ENCODE measurements around the gene ACAP3. TPM values are rescaled to one million over a fixed set of nuclear protein-coding genes. Genes with fewer than 3 reads are reported as not detected.

ACAP3 gene
- polyA plus RNA-seq, 1 donor, result 67.7 TPM

DNA sequence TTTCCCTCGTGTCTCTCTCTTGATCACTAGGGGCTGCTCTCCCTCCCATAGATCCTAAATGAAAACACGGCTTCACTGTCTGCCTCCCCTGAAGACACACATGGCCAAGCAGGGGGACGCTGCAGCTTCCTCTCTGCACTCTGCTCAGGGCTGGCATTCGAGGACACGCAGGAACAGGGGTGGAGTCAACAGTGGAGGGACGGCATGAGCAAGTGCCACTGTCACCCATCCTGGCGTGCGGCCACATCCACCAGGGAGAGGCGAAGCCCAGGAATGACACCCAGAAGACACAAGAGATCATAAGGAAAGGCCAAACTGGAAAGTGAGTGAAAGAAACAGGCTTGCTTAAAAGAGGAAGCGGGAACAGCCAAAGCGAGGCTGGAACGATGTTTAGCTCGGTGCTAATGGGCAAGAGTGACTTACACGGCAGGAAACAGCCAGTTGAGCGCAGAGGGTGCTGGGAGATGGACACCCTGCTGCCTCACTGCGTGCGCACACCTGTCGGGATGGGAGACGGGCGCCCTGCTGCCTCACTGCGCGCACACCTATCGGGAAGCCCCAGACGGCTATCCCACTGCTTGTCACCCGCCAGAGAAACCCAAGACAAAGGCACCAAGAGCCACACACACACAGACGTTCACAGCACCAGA, 47.7 kb downstream of the ACAP3 start:
- Histone ChIP-seq H3K27ac (ENCODE audit: low read length) (no peak overlapping the region), H3K4me3 (ENCODE audit: low read length) (no peak overlapping the region), H3K9me3 (ENCODE audit: control insufficient read depth, low read depth, low read length) (peaks cover 1% of the 10 kb centered on the region), H3K4me1 (ENCODE audit: control insufficient read depth, insufficient read depth, low read length) (no peaks in the 10 kb centered on the region), H3K27me3 (ENCODE audit: control insufficient read depth, insufficient read depth, low read length) (no peaks in the 10 kb centered on the region), H3K36me3 (ENCODE audit: control insufficient read depth, insufficient read depth, low read length) (peaks cover 67% of the 10 kb centered on the region)
- WGBS (ENCODE audit: insufficient coverage, low lambda C conversion rate), result 90% methylated on average over 2 of the region's 26 CpGs
- no peak for DNase-seq

DNA sequence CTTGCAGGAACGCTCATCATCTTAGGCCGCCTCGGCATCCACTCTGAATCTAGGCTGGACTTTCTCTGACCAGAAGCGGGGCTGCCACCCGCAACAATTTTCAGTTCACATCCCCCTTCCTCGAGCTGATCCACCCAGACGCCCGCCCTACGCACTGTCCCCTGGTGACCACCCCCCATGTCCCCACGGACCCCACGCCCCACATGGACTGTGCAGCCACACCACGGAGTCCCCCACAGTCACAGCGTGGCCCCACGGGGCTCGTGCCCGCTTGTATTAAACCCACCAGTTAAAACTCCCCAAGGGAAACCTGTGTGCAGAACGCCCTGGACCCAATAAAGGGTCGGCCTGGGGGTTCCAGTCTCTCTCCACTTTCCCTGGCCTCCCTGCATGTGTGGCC, 48.2 kb downstream of the ACAP3 start:
- no peak overlapping the region for H3K27ac ChIP-seq (ENCODE audit: low read length)
- DNase-seq, result no peak
- H3K36me3 ChIP-seq (ENCODE audit: control insufficient read depth, insufficient read depth, low read length), result peaks cover 67% of the 10 kb centered on the region
- no CpG with 5 or more reads among the region's 18 CpGs for WGBS (ENCODE audit: insufficient coverage, low lambda C conversion rate)
- no peaks in the 10 kb centered on the region for H3K4me1 ChIP-seq (ENCODE audit: control insufficient read depth, insufficient read depth, low read length)
- no peaks in the 10 kb centered on the region for H3K27me3 ChIP-seq (ENCODE audit: control insufficient read depth, insufficient read depth, low read length)
- H3K9me3 ChIP-seq (ENCODE audit: control insufficient read depth, low read depth, low read length), result peaks cover 6% of the 10 kb centered on the region
- no peak overlapping the region for H3K4me3 ChIP-seq (ENCODE audit: low read length)

DNA sequence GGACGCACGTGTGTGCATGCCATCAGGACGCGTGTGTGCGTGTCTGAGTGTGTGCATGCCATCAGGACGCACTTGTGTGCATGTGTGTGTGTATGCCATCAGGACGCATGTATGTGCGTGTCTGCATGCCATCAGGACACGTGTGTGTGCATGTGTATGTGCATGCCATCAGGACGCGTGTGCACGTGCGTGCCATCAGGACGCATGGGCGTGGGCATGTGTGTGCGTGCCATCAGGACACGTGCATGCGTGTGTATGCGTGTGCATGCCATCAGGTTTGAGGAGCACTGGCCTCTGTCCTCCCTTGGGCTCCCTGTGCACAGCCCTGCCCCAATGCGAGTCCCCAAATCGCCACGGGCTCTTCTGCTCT, 48.6 kb downstream of the ACAP3 start:
- no peak overlapping the region for H3K27ac ChIP-seq (ENCODE audit: low read length)
- no CpG with 5 or more reads among the region's 22 CpGs for WGBS (ENCODE audit: insufficient coverage, low lambda C conversion rate)
- H3K9me3 ChIP-seq (ENCODE audit: control insufficient read depth, low read depth, low read length), result peaks cover 7% of the 10 kb centered on the region
- no peaks in the 10 kb centered on the region for H3K4me1 ChIP-seq (ENCODE audit: control insufficient read depth, insufficient read depth, low read length)
- H3K4me3 ChIP-seq (ENCODE audit: low read length), result no peak overlapping the region
- H3K27me3 ChIP-seq (ENCODE audit: control insufficient read depth, insufficient read depth, low read length), result no peaks in the 10 kb centered on the region
- H3K36me3 ChIP-seq (ENCODE audit: control insufficient read depth, insufficient read depth, low read length), result peaks cover 66% of the 10 kb centered on the region
- no peak for DNase-seq

DNA sequence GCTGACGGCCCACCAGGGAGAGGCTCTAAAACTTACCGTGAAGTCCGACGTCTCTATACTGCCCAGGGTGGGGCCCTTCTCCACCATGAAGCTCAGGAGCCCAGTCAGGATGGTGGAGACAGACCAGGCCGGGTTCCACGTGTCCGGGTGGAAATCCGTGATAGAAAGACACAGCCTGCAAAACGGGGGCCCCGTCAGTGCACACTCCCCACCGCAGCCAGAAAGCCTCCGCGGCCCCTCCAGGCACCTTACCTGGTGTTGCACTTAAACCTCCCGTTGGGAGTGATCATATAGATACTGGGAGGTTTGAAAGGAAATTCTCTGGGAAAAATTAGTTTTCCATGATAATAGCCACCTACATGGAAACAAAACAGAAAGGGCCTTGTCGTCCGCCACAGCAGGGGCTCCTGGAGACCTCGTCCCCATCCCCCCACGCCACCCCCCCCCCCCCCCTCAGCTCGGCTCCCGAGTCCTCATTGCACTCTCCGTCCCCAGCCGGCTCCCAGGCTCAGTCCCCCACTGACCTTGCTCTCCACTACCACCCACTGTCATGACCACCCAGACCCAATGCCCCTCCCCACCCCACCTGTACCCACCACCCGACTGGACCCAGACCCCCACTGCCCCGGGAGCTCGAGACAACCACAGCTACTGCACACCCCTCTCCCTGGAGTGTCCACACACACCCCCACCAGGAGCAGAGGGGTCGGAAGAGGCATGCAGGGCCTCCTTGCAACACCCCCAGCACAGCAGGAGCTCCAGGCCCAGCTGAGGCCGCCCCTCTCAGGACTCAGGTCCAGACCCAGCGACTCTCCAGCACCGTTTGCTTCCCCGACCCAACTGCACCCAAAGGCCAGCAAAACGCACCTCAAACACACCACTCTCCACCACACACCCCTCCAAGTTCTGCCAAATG, 50.5 kb downstream of the ACAP3 start:
- Histone ChIP-seq H3K27me3 (ENCODE audit: control insufficient read depth, insufficient read depth, low read length) (no peaks in the 10 kb centered on the region), H3K4me1 (ENCODE audit: control insufficient read depth, insufficient read depth, low read length) (no peaks in the 10 kb centered on the region), H3K9me3 (ENCODE audit: control insufficient read depth, low read depth, low read length) (peaks cover 7% of the 10 kb centered on the region), H3K36me3 (ENCODE audit: control insufficient read depth, insufficient read depth, low read length) (peaks cover 58% of the 10 kb centered on the region), H3K4me3 (ENCODE audit: low read length) (no peak overlapping the region), H3K27ac (ENCODE audit: low read length) (no peak overlapping the region)
- WGBS (ENCODE audit: insufficient coverage, low lambda C conversion rate), result no CpG with 5 or more reads among the region's 31 CpGs
- DNase-seq, result no peak

DNA sequence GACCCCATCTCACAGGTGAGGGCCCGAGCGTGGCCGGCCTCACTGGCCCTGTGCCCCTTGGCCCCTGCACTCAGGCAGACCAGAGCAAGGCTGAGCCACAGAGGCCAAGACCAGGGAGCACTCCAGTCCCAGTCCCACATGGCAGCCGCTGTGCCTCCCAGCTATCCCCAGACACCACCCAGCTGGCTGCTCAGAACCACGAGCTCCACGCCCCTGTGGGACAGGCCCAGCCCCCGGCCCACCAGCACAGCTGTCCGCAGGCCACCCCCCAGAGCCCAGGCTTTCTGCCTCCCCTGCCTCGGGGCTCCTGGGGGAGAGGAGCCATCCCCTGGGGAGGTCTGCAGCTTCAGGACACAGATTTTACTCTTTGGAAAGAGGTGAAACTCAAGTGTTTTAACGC, 52.1 kb downstream of the ACAP3 start:
- Histone ChIP-seq H3K9me3 (ENCODE audit: control insufficient read depth, low read depth, low read length) (peaks cover 7% of the 10 kb centered on the region), H3K27ac (ENCODE audit: low read length) (no peak overlapping the region), H3K27me3 (ENCODE audit: control insufficient read depth, insufficient read depth, low read length) (no peaks in the 10 kb centered on the region), H3K36me3 (ENCODE audit: control insufficient read depth, insufficient read depth, low read length) (peaks cover 47% of the 10 kb centered on the region), H3K4me3 (ENCODE audit: low read length) (no peak overlapping the region), H3K4me1 (ENCODE audit: control insufficient read depth, insufficient read depth, low read length) (no peaks in the 10 kb centered on the region)
- WGBS (ENCODE audit: insufficient coverage, low lambda C conversion rate), result no CpG with 5 or more reads among the region's 10 CpGs
- no peak for DNase-seq

DNA sequence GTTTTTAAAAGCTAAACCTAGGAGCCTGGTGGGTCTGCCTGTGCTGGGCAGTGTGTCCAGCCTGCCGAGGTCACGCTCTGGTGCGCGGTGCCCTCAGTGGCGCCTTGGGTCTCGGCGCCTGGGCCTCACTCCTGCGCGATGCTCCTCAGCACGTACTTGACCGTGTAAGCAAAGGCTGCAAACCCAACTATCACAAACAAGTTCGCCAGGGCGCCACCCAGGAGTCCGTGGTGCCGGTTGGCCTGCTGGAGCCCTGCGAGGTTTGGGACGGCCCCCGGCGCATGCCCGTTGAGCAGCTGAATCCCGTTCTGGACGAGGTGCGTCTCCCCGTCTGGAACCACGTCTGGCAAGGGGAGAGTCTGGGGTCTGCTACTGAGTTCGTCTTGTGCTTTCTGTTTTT, 52.7 kb downstream of the ACAP3 start:
- Histone ChIP-seq H3K9me3 (ENCODE audit: control insufficient read depth, low read depth, low read length) (peaks cover 7% of the 10 kb centered on the region), H3K27me3 (ENCODE audit: control insufficient read depth, insufficient read depth, low read length) (no peaks in the 10 kb centered on the region), H3K27ac (ENCODE audit: low read length) (no peak overlapping the region), H3K4me3 (ENCODE audit: low read length) (no peak overlapping the region), H3K36me3 (ENCODE audit: control insufficient read depth, insufficient read depth, low read length) (peaks cover 47% of the 10 kb centered on the region), H3K4me1 (ENCODE audit: control insufficient read depth, insufficient read depth, low read length) (no peaks in the 10 kb centered on the region)
- no peak for DNase-seq
- WGBS (ENCODE audit: insufficient coverage, low lambda C conversion rate), result no CpG with 5 or more reads among the region's 26 CpGs

DNA sequence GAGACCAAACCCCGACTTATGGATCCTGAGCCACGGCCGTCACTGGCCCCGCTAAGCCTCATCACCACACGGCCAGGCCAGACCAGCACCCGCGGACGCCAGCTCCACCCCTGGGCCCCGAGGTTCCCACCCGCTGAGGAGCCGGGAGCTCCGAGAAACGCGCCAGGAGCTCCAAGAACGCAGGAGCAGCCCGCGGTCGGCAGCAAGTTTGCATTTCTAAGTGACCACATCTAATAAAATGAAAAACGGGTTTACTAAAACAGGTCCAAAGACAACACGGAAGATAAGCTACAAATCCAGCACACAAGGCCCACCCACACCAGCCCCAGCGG, 53.1 kb downstream of the ACAP3 start:
- H3K4me1 ChIP-seq (ENCODE audit: control insufficient read depth, insufficient read depth, low read length), result no peaks in the 10 kb centered on the region
- H3K27ac ChIP-seq (ENCODE audit: low read length), result no peak overlapping the region
- no peaks in the 10 kb centered on the region for H3K27me3 ChIP-seq (ENCODE audit: control insufficient read depth, insufficient read depth, low read length)
- H3K4me3 ChIP-seq (ENCODE audit: low read length), result no peak overlapping the region
- DNase-seq, result no peak
- H3K9me3 ChIP-seq (ENCODE audit: control insufficient read depth, low read depth, low read length), result peaks cover 7% of the 10 kb centered on the region
- peaks cover 43% of the 10 kb centered on the region for H3K36me3 ChIP-seq (ENCODE audit: control insufficient read depth, insufficient read depth, low read length)
- no CpG with 5 or more reads among the region's 21 CpGs for WGBS (ENCODE audit: insufficient coverage, low lambda C conversion rate)

DNA sequence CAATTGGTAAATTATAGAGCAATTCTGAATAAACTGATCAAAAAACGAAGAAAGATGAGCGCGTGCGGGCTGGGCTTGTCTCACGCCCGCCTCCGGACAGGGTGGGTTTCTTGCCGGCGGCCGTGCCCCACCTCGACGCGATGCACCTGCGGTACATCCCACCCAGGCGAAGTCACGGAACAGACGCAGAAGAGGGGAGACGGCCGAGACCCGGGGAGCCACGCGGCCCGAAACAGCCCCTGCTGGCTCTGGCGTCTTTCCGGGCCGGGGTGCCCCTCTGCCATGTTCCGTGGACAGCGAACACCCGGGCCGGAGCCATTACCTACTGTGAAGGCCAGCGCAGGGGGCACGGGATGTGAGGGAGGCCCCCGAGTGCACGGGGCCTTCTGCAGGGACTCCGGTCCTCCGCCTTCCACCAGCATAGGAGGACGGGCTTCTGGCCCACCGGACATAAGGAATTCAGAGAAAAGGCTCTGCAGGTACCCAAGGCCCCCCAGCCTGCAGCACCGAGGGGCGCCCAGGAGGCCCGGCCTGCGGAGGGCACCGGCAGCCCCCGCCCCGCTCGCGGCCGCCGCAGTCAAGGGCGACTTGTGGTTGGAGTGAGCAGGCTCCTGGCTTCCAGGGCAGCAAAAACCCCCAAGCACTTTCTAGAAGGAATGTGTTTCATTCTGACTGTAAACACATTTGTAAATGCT, 53.6 kb downstream of the ACAP3 start:
- Histone ChIP-seq H3K4me1 (ENCODE audit: control insufficient read depth, insufficient read depth, low read length) (no peaks in the 10 kb centered on the region), H3K27ac (ENCODE audit: low read length) (no peak overlapping the region), H3K27me3 (ENCODE audit: control insufficient read depth, insufficient read depth, low read length) (no peaks in the 10 kb centered on the region), H3K4me3 (ENCODE audit: low read length) (no peak overlapping the region), H3K36me3 (ENCODE audit: control insufficient read depth, insufficient read depth, low read length) (peaks cover 40% of the 10 kb centered on the region), H3K9me3 (ENCODE audit: control insufficient read depth, low read depth, low read length) (peaks cover 7% of the 10 kb centered on the region)
- WGBS (ENCODE audit: insufficient coverage, low lambda C conversion rate), result no CpG with 5 or more reads among the region's 50 CpGs
- no peak for DNase-seq

DNA sequence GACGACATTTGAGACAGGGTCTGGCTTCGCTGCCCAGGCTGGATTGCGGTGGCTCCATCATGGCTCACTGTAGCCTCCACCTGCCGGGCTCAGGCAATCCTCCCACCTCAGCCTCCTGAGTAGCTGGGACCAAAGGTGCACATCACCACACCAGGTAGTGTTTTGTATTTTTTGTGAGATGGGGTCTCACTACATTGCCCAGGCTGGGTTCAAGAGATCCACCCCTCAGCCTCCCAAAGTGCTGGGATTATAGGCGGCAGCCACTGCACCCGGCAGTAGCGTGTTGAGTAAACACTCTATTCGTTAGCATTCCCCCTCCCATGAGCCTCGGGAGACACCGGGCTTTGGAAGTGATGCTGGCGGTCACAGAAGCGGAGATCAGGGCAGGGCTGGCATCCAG, 54.4 kb downstream of the ACAP3 start:
- Histone ChIP-seq H3K9me3 (ENCODE audit: control insufficient read depth, low read depth, low read length) (peaks cover 7% of the 10 kb centered on the region), H3K27ac (ENCODE audit: low read length) (no peak overlapping the region), H3K4me3 (ENCODE audit: low read length) (no peak overlapping the region), H3K27me3 (ENCODE audit: control insufficient read depth, insufficient read depth, low read length) (no peaks in the 10 kb centered on the region), H3K4me1 (ENCODE audit: control insufficient read depth, insufficient read depth, low read length) (no peaks in the 10 kb centered on the region), H3K36me3 (ENCODE audit: control insufficient read depth, insufficient read depth, low read length) (peaks cover 33% of the 10 kb centered on the region)
- WGBS (ENCODE audit: insufficient coverage, low lambda C conversion rate), result no CpG with 5 or more reads among the region's 12 CpGs
- no peak for DNase-seq

DNA sequence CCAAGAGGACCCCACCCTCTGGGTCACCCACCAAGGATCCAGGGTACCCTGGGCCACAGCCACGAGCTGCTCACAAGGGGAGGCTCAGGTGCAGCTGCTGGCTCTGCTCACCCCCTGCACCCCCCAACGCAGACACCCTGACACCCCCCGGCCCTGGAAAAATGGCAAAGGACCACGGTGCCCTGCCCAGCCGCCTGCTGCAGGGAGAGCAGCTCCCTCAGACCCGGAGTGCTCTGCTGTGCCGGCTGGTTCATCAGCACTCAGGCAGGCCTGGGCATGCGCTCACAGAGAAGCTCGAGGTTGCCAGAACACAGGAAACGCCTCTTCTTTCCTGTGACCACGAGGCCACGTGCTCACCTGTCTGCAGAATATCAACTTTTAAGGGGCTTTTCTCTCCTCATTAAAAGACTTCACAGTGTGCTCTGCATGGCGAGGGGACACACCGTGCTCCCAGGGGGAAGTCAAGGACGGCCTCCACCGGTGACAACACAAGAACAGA, 56.9 kb downstream of the ACAP3 start:
- WGBS (ENCODE audit: insufficient coverage, low lambda C conversion rate), result no CpG with 5 or more reads among the region's 16 CpGs
- peaks cover 21% of the 10 kb centered on the region for H3K27me3 ChIP-seq (ENCODE audit: control insufficient read depth, insufficient read depth, low read length)
- DNase-seq, result no peak
- H3K36me3 ChIP-seq (ENCODE audit: control insufficient read depth, insufficient read depth, low read length), result peaks cover 24% of the 10 kb centered on the region
- no peak overlapping the region for H3K27ac ChIP-seq (ENCODE audit: low read length)
- no peaks in the 10 kb centered on the region for H3K4me1 ChIP-seq (ENCODE audit: control insufficient read depth, insufficient read depth, low read length)
- H3K4me3 ChIP-seq (ENCODE audit: low read length), result no peak overlapping the region
- H3K9me3 ChIP-seq (ENCODE audit: control insufficient read depth, low read depth, low read length), result peaks cover 7% of the 10 kb centered on the region

Data from large intestine (tissue), 3 donors.